WERI-Rb-1 (cell line): ENCODE measurements around the gene ZNF710.

Source experiments
- DNase-seq: peaks from one replicate; pipeline ENCODE4 v3.0.0-alpha.2; 2020
- H3K27ac ChIP-seq: fragments of 250-450 bp; sonication (Bioruptor Pico); 2 replicates; pipeline ENCODE4 v1.5.1; 2020; ENCODE audit warnings: mild to moderate bottlenecking, moderate library complexity
- H3K27me3 ChIP-seq: fragments of 250-450 bp; sonication (Bioruptor Pico); 2 replicates; pipeline ENCODE4 v1.5.1; 2021; ENCODE audit warnings: mild to moderate bottlenecking, low read depth, moderate library complexity; ENCODE audit not compliant: insufficient read depth, severe bottlenecking
- H3K36me3 ChIP-seq: fragments of 250-450 bp; sonication (Bioruptor Pico); 2 replicates; pipeline ENCODE4 v1.5.1; 2020; ENCODE audit warnings: mild to moderate bottlenecking, moderate library complexity
- H3K4me3 ChIP-seq: 2 replicates; pipeline ENCODE4 v1.5.1; 2011; ENCODE audit warnings: low read depth, mild to moderate bottlenecking, control low read depth, low read length
- H3K9me3 ChIP-seq: fragments of 250-450 bp; sonication (Bioruptor Pico); 2 replicates; pipeline ENCODE4 v1.5.1; 2021; ENCODE audit warnings: mild to moderate bottlenecking, moderate library complexity; ENCODE audit not compliant: severe bottlenecking
- CTCF ChIP-seq: IDR thresholded peaks from 2 replicates; pipeline ENCODE4 v1.5.1; 2011; ENCODE audit warnings: low read depth, mild to moderate bottlenecking, control low read depth, inconsistent platforms, low read length

ZNF710 gene

GRCh38 chr15:90091156-90091931, 90.2 kb downstream of the ZNF710 start:
- H3K27me3 ChIP-seq: no peaks in the 10 kb centered on the region
- DNase-seq: no peak
- no peak overlapping the region for H3K4me3 ChIP-seq
- peaks cover 28% of the 10 kb centered on the region for H3K36me3 ChIP-seq
- no peaks in the 10 kb centered on the region for H3K9me3 ChIP-seq
- no peak for TF ChIP-seq CTCF
- no peak overlapping the region for H3K27ac ChIP-seq

- DNase-seq: no peak
- Histone ChIP-seq H3K27ac (no peak overlapping the region), H3K36me3 (peaks cover 8% of the 10 kb centered on the region), H3K27me3 (no peaks in the 10 kb centered on the region), H3K9me3 (no peaks in the 10 kb centered on the region), H3K4me3 (no peak overlapping the region)
- no peak for TF ChIP-seq CTCF
Observed at GRCh38 chr15:90095521-90095959, 94.4 kb downstream of the ZNF710 start.

GRCh38 chr15:90097475-90097874, 96.4 kb downstream of the ZNF710 start:
- no peak overlapping the region for H3K4me3 ChIP-seq
- no peaks in the 10 kb centered on the region for H3K9me3 ChIP-seq

GRCh38 chr15:90099072-90099867, 98.1 kb downstream of the ZNF710 start:
- no peak for TF ChIP-seq CTCF
- H3K36me3 ChIP-seq: no peaks in the 10 kb centered on the region
- H3K27ac ChIP-seq: no peak overlapping the region
- H3K4me3 ChIP-seq: no peak overlapping the region
- no peak for DNase-seq
- no peaks in the 10 kb centered on the region for H3K27me3 ChIP-seq
- no peaks in the 10 kb centered on the region for H3K9me3 ChIP-seq

More at GRCh38 chr15:90097475-90097874, 96.4 kb downstream of the ZNF710 start:
- H3K27ac ChIP-seq: no peak overlapping the region
- no peak for TF ChIP-seq CTCF
- no peak for DNase-seq
- no peaks in the 10 kb centered on the region for H3K36me3 ChIP-seq
- no peaks in the 10 kb centered on the region for H3K27me3 ChIP-seq

GRCh38 chr15:90099868-90100831, 99.0 kb downstream of the ZNF710 start:
- no peak for TF ChIP-seq CTCF
- Histone ChIP-seq H3K27me3 (no peaks in the 10 kb centered on the region), H3K9me3 (no peaks in the 10 kb centered on the region), H3K4me3 (no peak overlapping the region), H3K27ac (no peak overlapping the region), H3K36me3 (no peaks in the 10 kb centered on the region)
- no peak for DNase-seq
